K562 (cell line): ENCODE results near the gene SYT1. TPM values are rescaled to one million over a fixed set of nuclear protein-coding genes. Genes with fewer than 3 reads are reported as not detected.

Experiments
- CHD2 ChIP-seq: IDR thresholded peaks from 2 replicates; pipeline ENCODE4 v1.6.1; 2011; ENCODE audit warnings: low read depth, low read length
- ETS2 ChIP-seq: IDR thresholded peaks from 2 replicates; pipeline ENCODE4 v1.6.1; 2016; ENCODE audit warnings: borderline replicate concordance, missing genetic modification characterization, mild to moderate bottlenecking, moderate library complexity, missing compliant biosample characterization; ENCODE audit not compliant: poor library complexity, severe bottlenecking
- NR4A1 ChIP-seq, 2 experiments: fragments of 250-450 bp in 1 of 2; fragments of 450-650 bp in 1 of 2; sonication (Bioruptor Pico) in 1 of 2; IDR thresholded peaks; 2 replicates each; pipeline versions ENCODE4 v1.4.0 to v1.6.1; 2016 to 2020; ENCODE audit warnings: mild to moderate bottlenecking in 2 of 2, missing compliant biosample characterization in 1 of 2, missing genetic modification characterization in 1 of 2, moderate library complexity in 1 of 2
- PHB ChIP-seq: fragments of 250-450 bp; sonication (Bioruptor Pico); IDR thresholded peaks from 2 replicates; pipeline ENCODE4 v1.5.0; 2021
- STAT5B ChIP-seq: fragments of 250-450 bp; sonication (Bioruptor Pico); IDR thresholded peaks from 2 replicates; pipeline ENCODE4 v1.8.0; 2021; ENCODE audit warnings: mild to moderate bottlenecking, inconsistent platforms
- ZFPM2 ChIP-seq: fragments of 250-450 bp; sonication (Bioruptor Pico); IDR thresholded peaks from 2 replicates; pipeline ENCODE4 v1.5.1; 2022; ENCODE audit warnings: mild to moderate bottlenecking
- ZNF316 ChIP-seq: fragments of 450-650 bp; IDR thresholded peaks from 2 replicates; pipeline ENCODE4 v1.6.1; 2016
- polyA plus RNA-seq, 8 experiments: library from polyadenylated mRNA; depleted of rRNA in 4 of 8; stranded (reverse) in 5 of 8; unstranded in 3 of 8; fragments of >200 nt; fragmentation: Nextera tagmentation in 2 of 8; fragmentation: Illumina TruSeq in 1 of 8; extraction: Ambion mirVana in 2 of 8; extraction: Trizol in 1 of 8; gene quantifications; 2 replicates each; pipeline versions ENCODE4 v1.2.1 to v1.2.3, GENCODE V29; 2011 to 2014; ENCODE audit warnings: inconsistent platforms in 1 of 8, missing spikeins in 1 of 8
- total RNA-seq, 7 experiments: library from RNA; depleted of rRNA in 6 of 7; stranded (reverse); fragments of >200 nt in 6 of 7; fragmentation: Illumina TruSeq in 2 of 7; extraction: Trizol in 2 of 7; gene quantifications; 2 replicates each; pipeline versions ENCODE4 v1.2.1 to v1.2.3, GENCODE V29; 2011 to 2021; ENCODE audit warnings: low replicate concordance in 1 of 7
- TF ChIP-seq, protein P1 (sequence below): fragments of 450-650 bp; IDR thresholded peaks from 2 replicates; pipeline ENCODE4 v1.6.1; 2016; ENCODE audit warnings: mild to moderate bottlenecking
- TF ChIP-seq, protein P2 (sequence below), 3 experiments: IDR thresholded peaks in 2 of 3; conservative IDR thresholded peaks in 1 of 3; 2 replicates each; pipeline ENCODE4 v1.5.1; 2011 to 2012; ENCODE audit warnings: low read length in 3 of 3, mild to moderate bottlenecking in 3 of 3, control low read depth in 2 of 3, improper control_type of control experiment in 1 of 3, inconsistent platforms in 1 of 3, low read depth in 1 of 3, mixed read lengths in 1 of 3, moderate library complexity in 1 of 3; ENCODE audit not compliant: insufficient read depth in 2 of 3

SYT1 gene
- total and polyA plus RNA-seq, 9 of the 15 experiments (the other 6 are each of a cell fraction or from before 2014, with no cell fraction given): 0.03 to 0.13 (median 0.07) TPM; not detected in 4

DNA sequence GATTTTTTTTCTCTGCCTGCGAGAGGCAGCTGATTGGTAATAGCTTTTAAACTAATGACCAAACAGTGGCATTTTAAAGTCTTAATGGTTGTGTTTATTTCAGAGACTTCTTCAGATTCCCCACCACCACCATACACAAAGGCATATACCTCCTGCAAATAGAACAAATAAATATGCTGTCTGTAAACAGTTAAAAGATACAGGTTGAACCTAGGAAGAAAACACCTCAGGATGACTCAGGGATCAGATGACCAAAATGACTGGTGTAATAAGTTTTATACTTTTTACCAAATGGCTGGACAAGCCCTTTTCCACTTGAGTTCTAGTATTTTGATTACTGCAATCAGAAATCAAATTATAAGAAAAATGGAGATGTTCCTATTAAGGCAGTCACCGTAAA lies 462.1 kb downstream of the SYT1 start (continued):
- TF ChIP-seq CHD2 (no peak), NR4A1 (CRISPR knock-in tag; IDR thresholded peaks at IDR 0.05) (no peak), NR4A1 (tag; IDR thresholded peaks at IDR 0.05) (no peak), STAT5B (no peak), ETS2 (tag) (no peak), PHB (CRISPR knock-in tag) (no peak), ZNF316 (no peak), ZFPM2 (CRISPR knock-in tag) (no peak)
- TF ChIP-seq, protein P1, sequence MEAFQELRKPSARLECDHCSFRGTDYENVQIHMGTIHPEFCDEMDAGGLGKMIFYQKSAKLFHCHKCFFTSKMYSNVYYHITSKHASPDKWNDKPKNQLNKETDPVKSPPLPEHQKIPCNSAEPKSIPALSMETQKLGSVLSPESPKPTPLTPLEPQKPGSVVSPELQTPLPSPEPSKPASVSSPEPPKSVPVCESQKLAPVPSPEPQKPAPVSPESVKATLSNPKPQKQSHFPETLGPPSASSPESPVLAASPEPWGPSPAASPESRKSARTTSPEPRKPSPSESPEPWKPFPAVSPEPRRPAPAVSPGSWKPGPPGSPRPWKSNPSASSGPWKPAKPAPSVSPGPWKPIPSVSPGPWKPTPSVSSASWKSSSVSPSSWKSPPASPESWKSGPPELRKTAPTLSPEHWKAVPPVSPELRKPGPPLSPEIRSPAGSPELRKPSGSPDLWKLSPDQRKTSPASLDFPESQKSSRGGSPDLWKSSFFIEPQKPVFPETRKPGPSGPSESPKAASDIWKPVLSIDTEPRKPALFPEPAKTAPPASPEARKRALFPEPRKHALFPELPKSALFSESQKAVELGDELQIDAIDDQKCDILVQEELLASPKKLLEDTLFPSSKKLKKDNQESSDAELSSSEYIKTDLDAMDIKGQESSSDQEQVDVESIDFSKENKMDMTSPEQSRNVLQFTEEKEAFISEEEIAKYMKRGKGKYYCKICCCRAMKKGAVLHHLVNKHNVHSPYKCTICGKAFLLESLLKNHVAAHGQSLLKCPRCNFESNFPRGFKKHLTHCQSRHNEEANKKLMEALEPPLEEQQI: no peak
- TF ChIP-seq, protein P2, sequence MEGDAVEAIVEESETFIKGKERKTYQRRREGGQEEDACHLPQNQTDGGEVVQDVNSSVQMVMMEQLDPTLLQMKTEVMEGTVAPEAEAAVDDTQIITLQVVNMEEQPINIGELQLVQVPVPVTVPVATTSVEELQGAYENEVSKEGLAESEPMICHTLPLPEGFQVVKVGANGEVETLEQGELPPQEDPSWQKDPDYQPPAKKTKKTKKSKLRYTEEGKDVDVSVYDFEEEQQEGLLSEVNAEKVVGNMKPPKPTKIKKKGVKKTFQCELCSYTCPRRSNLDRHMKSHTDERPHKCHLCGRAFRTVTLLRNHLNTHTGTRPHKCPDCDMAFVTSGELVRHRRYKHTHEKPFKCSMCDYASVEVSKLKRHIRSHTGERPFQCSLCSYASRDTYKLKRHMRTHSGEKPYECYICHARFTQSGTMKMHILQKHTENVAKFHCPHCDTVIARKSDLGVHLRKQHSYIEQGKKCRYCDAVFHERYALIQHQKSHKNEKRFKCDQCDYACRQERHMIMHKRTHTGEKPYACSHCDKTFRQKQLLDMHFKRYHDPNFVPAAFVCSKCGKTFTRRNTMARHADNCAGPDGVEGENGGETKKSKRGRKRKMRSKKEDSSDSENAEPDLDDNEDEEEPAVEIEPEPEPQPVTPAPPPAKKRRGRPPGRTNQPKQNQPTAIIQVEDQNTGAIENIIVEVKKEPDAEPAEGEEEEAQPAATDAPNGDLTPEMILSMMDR (IDR thresholded peaks at IDR 0.05 in 2 of 3, conservative IDR thresholded peaks at IDR 0.05 in 1 of 3; ENCODE audit: insufficient read depth in 2 of 3, low read depth in 1 of 3, low read length in 3 of 3): no peak
